ENCODE measurements around the gene GIPC2. TPM values are rescaled to one million over a fixed set of nuclear protein-coding genes. Genes with fewer than 3 reads are reported as not detected.
A peak's percentile ranks its signal among the peaks of the same experiment; 100 is the strongest.

GIPC2 gene
- total RNA-seq, 2 donors from 2014 or later: 30.5 to 32.4 TPM

- ATAC-seq (no peak), DNase-seq (no peak)
- intact Hi-C loops (cut with DNase I, micrococcal nuclease): no loop called here
Observed at GRCh38 chr1:78156805-78157521, 111.2 kb downstream of the GIPC2 start.

- no peak for ATAC-seq
- no peak for DNase-seq
- intact Hi-C loops (cut with DNase I, micrococcal nuclease): no loop called here
Observed at GRCh38 chr1:78165816-78166215, 120.0 kb downstream of the GIPC2 start.

GRCh38 chr1:78168306-78168705 lies 122.5 kb downstream of the GIPC2 start:
- intact Hi-C loops (cut with DNase I, micrococcal nuclease): no loop called here
- ATAC-seq (no peak), DNase-seq (no peak)

GRCh38 chr1:78170859-78171258 lies 125.1 kb downstream of the GIPC2 start:
- intact Hi-C loops (cut with DNase I, micrococcal nuclease): no loop called here
- no peak for ATAC-seq
- DNase-seq: no peak

GRCh38 chr1:78171736-78172590 lies 126.2 kb downstream of the GIPC2 start:
- intact Hi-C loops (cut with DNase I, micrococcal nuclease): no loop called here
- ATAC-seq (no peak), DNase-seq (no peak)

- peak; percentile 48 to 66 for DNase-seq
- intact Hi-C loops (cut with DNase I, micrococcal nuclease): no loop called here
Observed at GRCh38 chr1:78176448-78176847, 130.7 kb downstream of the GIPC2 start.

GRCh38 chr1:78177708-78178270 lies 132.0 kb downstream of the GIPC2 start:
- intact Hi-C loops (cut with DNase I, micrococcal nuclease): no loop called here
- ATAC-seq (peak; percentile 92), DNase-seq (no peak)

More at GRCh38 chr1:78176448-78176847, 130.7 kb downstream of the GIPC2 start:
- peak; percentile 83 for ATAC-seq

GRCh38 chr1:78178816-78179215 lies 133.1 kb downstream of the GIPC2 start:
- DNase-seq: no peak
- intact Hi-C loops (cut with DNase I, micrococcal nuclease): no loop called here
- ATAC-seq: no peak

GRCh38 chr1:78184460-78185072 lies 138.8 kb downstream of the GIPC2 start:
- intact Hi-C loops (cut with DNase I, micrococcal nuclease): no loop called here
- DNase-seq (no peak), ATAC-seq (no peak)

Other genes starting within 250 kb of the GIPC2 start
- 1 to 10 TPM; 1.9 to 8.4 TPM for gene NEXN, start 157.3 kb upstream of the GIPC2 start, total RNA-seq
- gene FUBP1, start 66.9 kb upstream of the GIPC2 start, total RNA-seq: 10 to 100 TPM; 78.0 to 94.7 TPM
- 10 to 100 TPM; 10.5 to 15.9 TPM for gene DNAJB4, start 41.0 kb upstream of the GIPC2 start, total RNA-seq

Measured in left colon (tissue), 2 donors.